Measurements from ENCODE around the gene RNF144B. TPM values are rescaled to one million over a fixed set of nuclear protein-coding genes. Genes with fewer than 3 reads are reported as not detected.
"Not testable (repeated sequence)": the region's sequence is repeated elsewhere in the genome, so short reads cannot be mapped to it uniquely, and the experiment has no call there.

Gene RNF144B
- total and polyA plus RNA-seq, 2 experiments from 2014 or later = 4.2 to 9.0 TPM

DNA sequence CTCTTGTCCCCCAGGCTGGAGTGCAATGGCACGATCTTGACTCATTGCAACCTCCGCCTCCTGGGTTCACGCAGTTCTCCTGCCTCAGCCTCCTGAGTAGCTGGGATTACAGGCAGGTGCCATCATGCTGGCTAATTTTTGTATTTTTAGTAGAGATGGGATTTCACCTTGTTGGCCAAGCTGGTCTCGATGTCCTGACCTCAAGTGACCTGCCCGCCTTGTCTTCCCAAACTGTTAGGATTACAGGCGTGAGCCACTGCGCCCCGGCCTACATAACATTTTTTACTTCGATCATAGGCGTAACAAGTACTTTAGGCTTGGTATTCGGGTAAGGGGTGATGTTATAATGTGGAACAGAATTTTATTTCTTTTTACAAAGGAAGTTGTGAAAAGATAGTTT lies 22.5 kb downstream of the RNF144B start:
- not testable (repeated sequence) for H3K4me1 Mint-ChIP-seq; H3K27ac Mint-ChIP-seq; H3K4me2 ChIP-seq; H3K27me3 Mint-ChIP-seq (ENCODE audit: insufficient read depth, low read depth, poor library complexity); H3K9me3 Mint-ChIP-seq; H3K36me3 ChIP-seq (ENCODE audit: insufficient read depth); H3K4me3 Mint-ChIP-seq; H3K79me2 ChIP-seq (replicated peaks; ENCODE audit: insufficient read depth); H3K27ac ChIP-seq (ENCODE audit: low read depth); H3F3A ChIP-seq (replicated peaks; ENCODE audit: low read depth); H2AFZ ChIP-seq; H3K4me1 ChIP-seq (ENCODE audit: insufficient read depth); H3K36me3 Mint-ChIP-seq (ENCODE audit: low read depth); H3K27me3 ChIP-seq (ENCODE audit: insufficient read depth); H3K9me2 ChIP-seq (ENCODE audit: insufficient read depth); H3K4me3 ChIP-seq; DNase-seq (ENCODE audit: low spot score); ATAC-seq; H4K20me1 ChIP-seq (replicated peaks; ENCODE audit: insufficient read depth)

DNA sequence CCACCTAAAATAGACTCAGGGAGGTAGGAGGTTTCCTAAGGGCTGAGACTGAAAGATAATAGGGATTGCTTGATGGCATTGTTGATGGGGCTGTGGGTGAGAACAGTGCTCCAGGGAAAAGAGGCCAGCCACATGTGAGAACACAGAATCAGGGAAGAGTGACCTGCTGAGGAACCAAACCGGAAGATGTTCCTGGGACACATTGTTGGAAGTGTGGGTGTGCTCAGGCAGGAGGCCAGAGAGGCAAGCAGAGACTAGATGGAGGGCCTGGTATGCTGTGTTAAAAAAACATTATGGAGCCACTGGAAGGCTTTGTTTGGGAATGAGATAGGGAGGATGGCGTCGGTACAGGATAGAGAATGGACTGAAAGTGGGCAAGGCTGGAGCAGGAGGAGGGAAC lies 23.3 kb downstream of the RNF144B start:
- Mint-ChIP-seq H3K27me3 (ENCODE audit: insufficient read depth, low read depth, poor library complexity) (no peaks in the 10 kb centered on the region), H3K4me1 (no peaks in the 10 kb centered on the region), H3K4me3 (no peak overlapping the region), H3K9me3 (no peaks in the 10 kb centered on the region; the same call in 2 of the 3 replicates), H3K36me3 (ENCODE audit: low read depth) (peaks cover 4% of the 10 kb centered on the region; the same call in 2 of the 3 replicates), H3K27ac (no peak overlapping the region; the same call in 1 of the 2 replicates)
- Histone ChIP-seq H3K27me3 (ENCODE audit: insufficient read depth) (no peaks in the 10 kb centered on the region), H3K79me2 (replicated peaks; ENCODE audit: insufficient read depth) (0 out of 2 replicates have a peak, but pooled peaks cover 5% of the 10 kb centered on the region), H2AFZ (no peak overlapping the region), H4K20me1 (replicated peaks; ENCODE audit: insufficient read depth) (no peaks in the 10 kb centered on the region), H3K36me3 (ENCODE audit: insufficient read depth) (no peaks in the 10 kb centered on the region), H3F3A (replicated peaks; ENCODE audit: low read depth) (no peaks in the 10 kb centered on the region), H3K4me2 (no peak overlapping the region), H3K4me1 (ENCODE audit: insufficient read depth) (no peaks in the 10 kb centered on the region), H3K9me2 (ENCODE audit: insufficient read depth) (0 out of 2 replicates have a peak, but pooled peaks cover 4% of the 10 kb centered on the region), H3K27ac (ENCODE audit: low read depth) (no peak overlapping the region), H3K4me3 (no peak overlapping the region)
- DNase-seq (ENCODE audit: low spot score) (no peak), ATAC-seq (no peak)
- TF ChIP-seq ZNF114 (CRISPR knock-in tag; IDR thresholded peaks at IDR 0.05) (no peak), POLR2AphosphoS5 (IDR thresholded peaks at IDR 0.05; ENCODE audit: low read depth) (no peak), CREB1 (CRISPR knock-in tag; IDR thresholded peaks at IDR 0.05; ENCODE audit: low read depth) (no peak), STAT1 (IDR thresholded peaks at IDR 0.05; ENCODE audit: unreplicated experiment) (no peak), NANOG (IDR thresholded peaks at IDR 0.05; ENCODE audit: borderline replicate concordance) (no peak)
- TF ChIP-seq, protein P1, sequence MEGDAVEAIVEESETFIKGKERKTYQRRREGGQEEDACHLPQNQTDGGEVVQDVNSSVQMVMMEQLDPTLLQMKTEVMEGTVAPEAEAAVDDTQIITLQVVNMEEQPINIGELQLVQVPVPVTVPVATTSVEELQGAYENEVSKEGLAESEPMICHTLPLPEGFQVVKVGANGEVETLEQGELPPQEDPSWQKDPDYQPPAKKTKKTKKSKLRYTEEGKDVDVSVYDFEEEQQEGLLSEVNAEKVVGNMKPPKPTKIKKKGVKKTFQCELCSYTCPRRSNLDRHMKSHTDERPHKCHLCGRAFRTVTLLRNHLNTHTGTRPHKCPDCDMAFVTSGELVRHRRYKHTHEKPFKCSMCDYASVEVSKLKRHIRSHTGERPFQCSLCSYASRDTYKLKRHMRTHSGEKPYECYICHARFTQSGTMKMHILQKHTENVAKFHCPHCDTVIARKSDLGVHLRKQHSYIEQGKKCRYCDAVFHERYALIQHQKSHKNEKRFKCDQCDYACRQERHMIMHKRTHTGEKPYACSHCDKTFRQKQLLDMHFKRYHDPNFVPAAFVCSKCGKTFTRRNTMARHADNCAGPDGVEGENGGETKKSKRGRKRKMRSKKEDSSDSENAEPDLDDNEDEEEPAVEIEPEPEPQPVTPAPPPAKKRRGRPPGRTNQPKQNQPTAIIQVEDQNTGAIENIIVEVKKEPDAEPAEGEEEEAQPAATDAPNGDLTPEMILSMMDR (conservative IDR thresholded peaks at IDR 0.05; ENCODE audit: low read depth in 2 of 2) = no peak
- TF ChIP-seq, protein P2, sequence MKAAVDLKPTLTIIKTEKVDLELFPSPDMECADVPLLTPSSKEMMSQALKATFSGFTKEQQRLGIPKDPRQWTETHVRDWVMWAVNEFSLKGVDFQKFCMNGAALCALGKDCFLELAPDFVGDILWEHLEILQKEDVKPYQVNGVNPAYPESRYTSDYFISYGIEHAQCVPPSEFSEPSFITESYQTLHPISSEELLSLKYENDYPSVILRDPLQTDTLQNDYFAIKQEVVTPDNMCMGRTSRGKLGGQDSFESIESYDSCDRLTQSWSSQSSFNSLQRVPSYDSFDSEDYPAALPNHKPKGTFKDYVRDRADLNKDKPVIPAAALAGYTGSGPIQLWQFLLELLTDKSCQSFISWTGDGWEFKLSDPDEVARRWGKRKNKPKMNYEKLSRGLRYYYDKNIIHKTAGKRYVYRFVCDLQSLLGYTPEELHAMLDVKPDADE (IDR thresholded peaks at IDR 0.05) = no peak

DNA sequence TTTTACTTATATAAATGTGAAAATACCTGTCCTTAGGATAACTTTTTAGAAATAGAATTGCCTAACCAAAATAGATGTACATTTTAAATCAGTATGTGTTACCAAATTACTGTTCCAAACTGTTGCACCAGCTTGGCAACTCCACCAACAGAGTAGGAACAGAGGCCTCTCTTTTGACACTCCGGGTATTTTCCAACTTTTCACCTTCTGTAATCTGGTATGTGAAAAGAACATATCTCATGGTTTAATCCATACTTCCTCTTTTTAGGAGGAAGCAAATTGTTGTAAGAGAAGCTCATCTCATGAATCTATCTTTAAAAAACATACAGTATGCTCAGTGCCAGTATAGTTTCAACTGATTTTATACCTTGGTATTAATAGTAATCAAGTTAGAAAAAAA lies 24.9 kb downstream of the RNF144B start:
- Histone ChIP-seq H3K79me2 (replicated peaks; ENCODE audit: insufficient read depth) (no peaks in the 10 kb centered on the region), H3K4me1 (ENCODE audit: insufficient read depth) (no peaks in the 10 kb centered on the region; the same call in 1 of the 2 replicates), H3K9me2 (ENCODE audit: insufficient read depth) (0 out of 2 replicates have a peak, but pooled peaks cover 4% of the 10 kb centered on the region), H3K36me3 (ENCODE audit: insufficient read depth) (no peaks in the 10 kb centered on the region), H3F3A (replicated peaks; ENCODE audit: low read depth) (no peaks in the 10 kb centered on the region), H3K27me3 (ENCODE audit: insufficient read depth) (no peaks in the 10 kb centered on the region), H3K4me2 (no peak overlapping the region), H2AFZ (no peak overlapping the region), H3K4me3 (no peak overlapping the region), H4K20me1 (replicated peaks; ENCODE audit: insufficient read depth) (no peaks in the 10 kb centered on the region), H3K27ac (ENCODE audit: low read depth) (no peak overlapping the region)
- 0 out of 3 replicates have a peak, but pooled peaks cover 3% of the 10 kb centered on the region for H3K4me1 Mint-ChIP-seq
- DNase-seq (ENCODE audit: low spot score) (no peak), ATAC-seq (no peak)
- H3K9me3 Mint-ChIP-seq = no peaks in the 10 kb centered on the region; the same call in 2 of the 3 replicates
- H3K27me3 Mint-ChIP-seq (ENCODE audit: insufficient read depth, low read depth, poor library complexity) = no peaks in the 10 kb centered on the region
- no peak overlapping the region for H3K4me3 Mint-ChIP-seq
- H3K36me3 Mint-ChIP-seq (ENCODE audit: low read depth) = no peaks in the 10 kb centered on the region
- no peak for TF ChIP-seq ZNF331 (CRISPR knock-in tag; IDR thresholded peaks at IDR 0.05; ENCODE audit: low read depth)
- H3K27ac Mint-ChIP-seq = no peak overlapping the region
